Measurements from ENCODE around the gene TTC23.

DNA sequence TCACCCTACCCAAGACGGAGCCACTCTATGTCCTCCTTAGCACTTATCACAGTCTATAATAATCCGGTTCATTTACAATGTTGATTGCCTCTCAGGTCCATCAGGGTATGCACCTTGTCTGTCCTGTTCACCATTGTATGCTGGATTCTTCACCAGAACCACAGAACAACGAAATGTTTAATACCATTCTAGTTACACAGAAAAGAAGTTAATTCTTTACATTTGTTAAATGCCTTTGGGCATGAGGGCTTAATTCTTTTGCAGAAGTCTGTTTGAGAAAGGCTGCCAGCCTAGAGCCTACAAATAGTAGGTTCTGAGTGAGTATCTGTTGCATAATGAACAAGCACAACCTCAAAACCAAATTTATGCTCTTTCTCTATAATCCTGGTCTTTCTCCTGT is 22.6 kb downstream of the TTC23 start:
- TF ChIP-seq, protein P1, sequence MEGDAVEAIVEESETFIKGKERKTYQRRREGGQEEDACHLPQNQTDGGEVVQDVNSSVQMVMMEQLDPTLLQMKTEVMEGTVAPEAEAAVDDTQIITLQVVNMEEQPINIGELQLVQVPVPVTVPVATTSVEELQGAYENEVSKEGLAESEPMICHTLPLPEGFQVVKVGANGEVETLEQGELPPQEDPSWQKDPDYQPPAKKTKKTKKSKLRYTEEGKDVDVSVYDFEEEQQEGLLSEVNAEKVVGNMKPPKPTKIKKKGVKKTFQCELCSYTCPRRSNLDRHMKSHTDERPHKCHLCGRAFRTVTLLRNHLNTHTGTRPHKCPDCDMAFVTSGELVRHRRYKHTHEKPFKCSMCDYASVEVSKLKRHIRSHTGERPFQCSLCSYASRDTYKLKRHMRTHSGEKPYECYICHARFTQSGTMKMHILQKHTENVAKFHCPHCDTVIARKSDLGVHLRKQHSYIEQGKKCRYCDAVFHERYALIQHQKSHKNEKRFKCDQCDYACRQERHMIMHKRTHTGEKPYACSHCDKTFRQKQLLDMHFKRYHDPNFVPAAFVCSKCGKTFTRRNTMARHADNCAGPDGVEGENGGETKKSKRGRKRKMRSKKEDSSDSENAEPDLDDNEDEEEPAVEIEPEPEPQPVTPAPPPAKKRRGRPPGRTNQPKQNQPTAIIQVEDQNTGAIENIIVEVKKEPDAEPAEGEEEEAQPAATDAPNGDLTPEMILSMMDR (conservative IDR thresholded peaks at IDR 0.05; ENCODE audit: low read depth, low read length), result no peak
- no peak for TF ChIP-seq EZH2 (IDR thresholded peaks at IDR 0.05; ENCODE audit: borderline replicate concordance, low read depth, low read length, poor library complexity, severe bottlenecking)
